Measurements from ENCODE around the gene KLHL6. TPM values are rescaled to one million over a fixed set of nuclear protein-coding genes. Genes with fewer than 3 reads are reported as not detected.

Gene KLHL6
- total RNA-seq, 2 donors from 2014 or later = 0.41 to 1.4 TPM

- Histone ChIP-seq H3K36me3 (peaks cover 9% of the 10 kb centered on the region), H3K4me1 (peaks cover 0 to 23% of the 10 kb centered on the region in 2 donors), H3K4me3 (peak overlapping the region; percentile 71 to 82), H3K27me3 (no peaks in the 10 kb centered on the region), H3K27ac (peak overlapping the region; percentile 74 to 81), H3K9me3 (peaks cover 0 to 3% of the 10 kb centered on the region in 2 donors)
- no peak for TF ChIP-seq CTCF (IDR thresholded peaks at IDR 0.05)
- no peak for DNase-seq (ENCODE audit: low spot score)
Observed at GRCh38 chr3:183448369-183449128, 107.0 kb downstream of the KLHL6 start.

DNA sequence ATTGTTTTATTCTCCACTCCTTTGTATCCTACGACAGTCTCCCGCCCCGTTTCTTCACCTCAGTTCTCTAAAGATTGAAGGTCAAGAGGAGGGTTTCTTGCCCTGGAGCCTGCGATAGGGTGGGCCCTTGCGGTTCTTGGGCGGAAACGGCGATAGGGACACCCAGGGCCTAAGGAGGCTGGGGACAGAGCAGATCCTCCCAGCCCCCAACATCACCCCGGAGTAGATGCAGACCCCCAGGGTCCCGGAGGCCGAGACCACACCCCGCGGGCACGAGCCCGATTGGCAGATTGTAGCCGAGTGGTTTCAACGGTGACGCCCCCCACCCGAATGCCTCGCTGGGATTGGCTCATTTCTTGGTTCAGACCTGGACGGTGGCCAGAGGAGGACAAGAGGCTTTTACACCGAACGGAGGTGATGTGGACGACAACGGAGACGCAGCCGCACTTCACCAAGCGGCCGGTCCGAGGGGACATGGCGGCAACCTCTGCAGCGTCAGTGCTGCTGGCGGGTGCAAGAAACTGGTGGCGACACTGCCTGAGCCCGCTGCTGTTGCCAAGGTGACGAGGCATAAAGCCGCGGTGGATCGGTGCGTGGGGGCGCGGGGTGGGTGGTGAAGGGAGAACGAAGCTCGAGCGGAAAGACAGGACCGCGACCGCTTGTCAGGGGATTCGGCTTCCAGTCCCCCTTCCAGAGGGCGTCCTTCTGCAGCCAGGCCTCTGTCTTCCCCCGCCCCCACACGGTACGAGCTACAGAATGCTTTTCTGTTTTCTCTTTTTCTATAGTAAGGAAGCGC is 108.1 kb downstream of the KLHL6 start:
- H3K27me3 ChIP-seq = no peaks in the 10 kb centered on the region
- peak overlapping the region; percentile 71 to 82 for H3K4me3 ChIP-seq
- peak in 1 of 2 donors; percentile 37 for TF ChIP-seq CTCF (IDR thresholded peaks at IDR 0.05)
- peaks cover 0 to 23% of the 10 kb centered on the region in 2 donors for H3K4me1 ChIP-seq
- peak overlapping the region; percentile 74 to 81 for H3K27ac ChIP-seq
- DNase-seq (ENCODE audit: low spot score) = peak; percentile 83
- peaks cover 5% of the 10 kb centered on the region for H3K36me3 ChIP-seq
- peaks cover 0 to 10% of the 10 kb centered on the region in 2 donors for H3K9me3 ChIP-seq

DNA sequence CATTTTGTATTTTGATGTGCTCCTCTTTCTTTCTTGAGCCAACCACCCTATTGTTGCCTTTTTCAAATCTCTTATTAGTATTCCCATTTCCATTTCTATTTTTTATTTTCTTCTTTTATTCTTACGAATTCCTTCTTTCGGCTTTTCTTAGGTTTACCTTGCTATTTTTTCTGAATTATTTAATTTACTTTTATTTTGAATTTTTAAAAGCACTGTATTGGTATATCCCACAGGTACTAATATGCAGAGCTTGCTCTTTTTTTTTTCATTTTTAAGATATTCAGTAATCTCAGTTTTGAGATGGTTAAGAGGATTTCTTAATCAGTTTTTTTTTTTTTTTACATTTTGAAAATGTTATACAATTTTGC is 108.7 kb downstream of the KLHL6 start:
- H3K27me3 ChIP-seq = no peaks in the 10 kb centered on the region
- no peaks in the 10 kb centered on the region for H3K36me3 ChIP-seq
- peaks cover 0 to 23% of the 10 kb centered on the region in 2 donors for H3K4me1 ChIP-seq
- peak overlapping the region; percentile 74 to 81 for H3K27ac ChIP-seq
- no peak for DNase-seq (ENCODE audit: low spot score)
- no peak for TF ChIP-seq CTCF (IDR thresholded peaks at IDR 0.05)
- peak overlapping the region; percentile 71 to 82 for H3K4me3 ChIP-seq
- H3K9me3 ChIP-seq = peaks cover 0 to 10% of the 10 kb centered on the region in 2 donors

DNA sequence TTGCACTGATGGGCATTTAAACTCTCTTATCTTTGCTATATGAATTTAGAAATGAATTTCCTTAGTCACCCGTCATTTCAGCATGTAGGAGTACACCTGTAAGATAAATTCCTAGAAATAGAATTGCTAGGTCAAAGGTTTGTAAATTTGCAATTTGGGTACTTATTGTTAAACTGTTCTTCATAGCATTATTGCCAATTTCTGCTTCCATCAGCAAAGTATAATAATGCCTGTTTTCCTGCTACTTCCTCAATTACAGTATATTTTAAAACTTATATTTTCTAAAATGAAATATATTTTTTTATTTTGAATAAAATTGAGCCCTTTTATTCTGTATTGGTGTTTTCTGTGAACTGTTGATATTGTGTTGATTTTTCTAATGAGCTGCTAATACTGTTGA is 110.8 kb downstream of the KLHL6 start:
- Histone ChIP-seq H3K4me1 (peaks cover 0 to 18% of the 10 kb centered on the region in 2 donors), H3K27ac (no peak overlapping the region), H3K36me3 (no peaks in the 10 kb centered on the region), H3K4me3 (no peak overlapping the region), H3K27me3 (no peaks in the 10 kb centered on the region), H3K9me3 (peaks cover 0 to 10% of the 10 kb centered on the region in 2 donors)
- TF ChIP-seq CTCF (IDR thresholded peaks at IDR 0.05) = no peak
- no peak for DNase-seq (ENCODE audit: low spot score)

DNA sequence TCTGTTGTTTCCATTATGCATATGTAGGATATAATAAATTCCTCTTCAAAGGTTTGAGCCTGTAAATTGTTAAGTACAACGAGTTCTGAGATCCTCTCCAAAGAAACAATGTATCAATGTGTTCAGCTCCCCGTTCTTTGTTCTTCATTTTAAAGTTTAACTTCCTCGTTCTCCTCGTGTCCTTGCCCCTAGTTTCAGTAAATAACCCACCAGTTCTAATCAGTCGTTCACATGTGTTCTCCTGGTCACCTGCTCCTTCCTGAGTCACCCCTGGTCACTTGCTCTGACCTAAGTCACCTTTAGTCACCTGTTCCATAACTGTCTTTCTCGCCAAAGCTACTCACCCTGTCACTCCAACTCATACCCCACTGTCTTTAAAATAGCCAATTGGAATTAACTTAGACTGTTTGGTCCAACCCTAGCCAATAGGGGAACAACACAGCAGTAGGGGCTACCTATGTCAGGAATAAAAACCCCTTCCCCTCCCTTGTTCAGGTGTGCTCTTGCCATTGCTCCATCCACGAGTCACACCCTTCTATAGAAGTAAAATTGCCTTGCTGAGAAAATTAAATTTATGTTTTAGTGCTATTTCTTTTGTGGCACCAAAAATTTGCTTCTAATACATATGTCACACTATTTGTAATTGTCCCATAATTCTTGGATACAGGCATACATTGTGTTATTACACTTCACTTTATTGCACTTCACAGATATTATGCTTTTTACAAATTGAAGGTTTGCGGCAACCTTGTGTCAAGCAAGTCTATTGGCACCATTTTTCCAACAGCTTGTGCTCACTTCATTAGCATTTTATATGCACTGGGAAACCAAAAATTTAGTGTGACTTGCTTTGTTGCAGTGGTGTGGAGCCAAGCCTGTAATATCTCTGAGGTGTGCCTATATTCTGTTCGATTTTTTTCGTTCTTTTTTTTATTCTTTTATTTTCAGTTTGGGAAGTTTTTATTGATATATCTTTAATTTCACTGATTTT is 111.8 kb downstream of the KLHL6 start:
- Histone ChIP-seq H3K4me1 (peaks cover 0 to 8% of the 10 kb centered on the region in 2 donors), H3K4me3 (no peak overlapping the region), H3K36me3 (no peaks in the 10 kb centered on the region), H3K9me3 (peaks cover 0 to 10% of the 10 kb centered on the region in 2 donors), H3K27me3 (no peaks in the 10 kb centered on the region), H3K27ac (no peak overlapping the region)
- TF ChIP-seq CTCF (IDR thresholded peaks at IDR 0.05) = no peak
- no peak for DNase-seq (ENCODE audit: low spot score)
